HG02763 (cell line): ENCODE results near the gene AP2A2.

ENCODE experiments used
- ATAC-seq: cut with Tn5 transposase; IDR thresholded peaks from one replicate; pipeline ENCODE4 v1.9.1; 2021; ENCODE audit warnings: mild to moderate bottlenecking, moderate library complexity; ENCODE audit not compliant: unreplicated experiment

The AP2A2 gene

DNA sequence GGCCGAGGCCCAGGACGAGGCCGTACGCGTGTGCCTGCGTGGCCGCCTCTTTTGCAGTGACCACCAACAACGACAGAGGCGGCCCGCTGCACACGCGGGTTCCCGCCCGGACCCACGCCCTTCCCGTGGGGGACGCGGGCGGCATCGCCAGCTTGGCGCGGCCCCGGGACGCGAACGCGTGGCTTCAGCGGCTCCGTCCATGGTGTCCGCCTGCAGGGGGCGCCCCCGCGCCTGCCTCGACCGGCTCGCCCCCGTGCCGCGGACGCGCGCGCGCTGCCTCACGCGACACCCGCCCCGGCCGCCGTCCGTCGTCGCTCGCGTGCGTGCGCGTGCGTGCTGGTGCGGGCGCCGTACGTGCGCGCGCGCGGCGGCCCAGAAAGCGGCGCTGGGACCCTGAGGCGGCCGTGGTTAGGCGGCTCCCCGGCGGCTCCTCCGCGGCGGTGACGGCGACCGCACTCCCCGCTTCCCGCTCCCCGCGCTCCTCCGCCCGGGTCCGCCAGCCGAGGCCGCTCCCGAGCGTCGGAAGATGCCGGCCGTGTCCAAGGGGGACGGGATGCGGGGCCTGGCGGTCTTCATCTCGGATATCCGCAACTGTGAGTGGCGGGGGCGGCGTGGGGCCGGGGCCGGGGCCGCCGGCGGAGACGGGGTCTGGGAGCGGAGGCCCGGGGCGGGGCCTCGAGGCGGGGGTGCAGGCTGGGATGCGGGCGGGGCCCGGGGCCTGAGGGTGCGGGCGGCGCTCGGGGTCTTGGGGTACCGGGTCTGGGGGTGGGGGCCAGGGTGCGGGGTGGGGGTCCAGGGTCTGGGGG, at the start of gene AP2A2:
AP2A2 (plus strand) TSS at position 375 of the 806 bp plus-strand sequence; CDS start at position 527, 152 bp downstream.
- ATAC-seq: peak; percentile 66

DNA sequence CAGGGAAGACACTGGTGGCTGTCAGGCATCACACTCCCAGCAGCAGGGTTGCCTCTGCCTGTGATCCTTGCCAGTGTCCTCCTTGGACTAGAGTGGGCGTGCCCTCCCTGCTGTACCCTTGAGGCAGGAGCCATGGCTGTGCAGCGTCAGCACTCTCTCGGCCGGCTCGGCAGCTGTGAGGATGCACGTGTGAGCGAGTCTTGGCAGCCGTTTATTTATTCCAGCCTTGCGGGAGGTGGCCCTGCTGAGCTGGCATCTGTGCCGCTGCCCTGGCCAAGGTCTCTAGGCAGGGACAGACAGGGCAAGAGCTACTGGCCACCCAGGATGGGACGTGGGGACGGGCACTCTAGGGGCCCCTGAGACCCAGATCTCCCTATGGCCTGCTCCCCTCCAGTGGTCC, 49.1 kb upstream of the AP2A2 start:
- ATAC-seq: no peak

DNA sequence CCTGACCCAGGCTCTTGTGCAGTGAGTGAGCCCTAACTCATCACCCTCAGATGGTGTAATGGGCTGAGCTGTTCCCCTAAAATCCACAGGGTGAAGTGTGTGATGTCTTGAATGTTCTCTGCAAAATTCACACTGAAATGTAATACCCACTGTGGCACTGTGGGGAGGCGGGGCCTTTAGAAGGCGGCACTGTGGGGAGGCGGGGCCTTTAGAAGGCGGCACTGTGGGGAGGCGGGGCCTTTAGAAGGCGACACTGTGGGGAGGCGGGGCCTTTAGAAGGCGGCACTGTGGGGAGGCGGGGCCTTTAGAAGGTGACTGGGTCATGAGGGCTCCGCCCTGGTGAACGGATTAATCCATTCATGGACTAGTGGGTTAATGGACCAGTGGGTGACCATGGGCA, 48.1 kb upstream of the AP2A2 start:
- ATAC-seq: no peak

DNA sequence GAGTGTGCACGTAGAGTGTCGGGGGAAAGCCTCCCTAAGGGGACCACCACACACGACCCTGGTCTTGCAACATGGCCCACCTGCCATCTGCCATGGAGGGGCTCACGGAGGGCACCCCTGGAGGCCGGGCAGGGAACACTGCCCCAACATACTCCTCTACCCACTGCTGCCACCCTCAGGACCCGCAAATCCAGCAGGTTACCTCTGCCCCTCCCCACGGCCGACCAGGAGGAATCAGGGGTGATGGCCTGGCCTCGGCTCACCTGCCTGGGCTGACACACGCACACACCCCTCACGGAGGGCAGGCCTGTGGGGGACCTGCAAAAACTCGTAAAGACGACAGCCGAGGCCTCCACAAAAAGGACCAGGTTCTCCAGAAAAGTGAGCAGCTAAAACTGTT, 45.2 kb upstream of the AP2A2 start:
- ATAC-seq: no peak

DNA sequence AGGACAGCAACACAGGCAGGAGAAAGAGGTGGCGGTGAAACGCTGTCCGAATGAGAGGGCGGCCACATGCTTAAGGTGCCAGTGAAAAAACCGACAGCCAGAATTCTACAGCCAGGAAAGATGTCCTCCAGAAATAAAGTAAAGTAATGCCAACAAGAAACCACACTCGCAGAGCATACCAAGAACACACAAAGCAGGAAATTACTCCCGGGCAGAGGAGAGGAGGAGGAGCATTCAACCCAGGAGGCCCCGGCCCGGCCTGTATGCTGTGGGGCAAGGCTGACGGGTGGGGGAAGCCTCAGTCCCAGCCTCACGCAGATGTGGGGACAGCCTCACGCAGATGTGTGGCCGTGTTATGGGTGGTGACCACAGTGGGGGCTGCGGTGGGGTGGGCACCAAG, 43.1 kb upstream of the AP2A2 start:
- no peak for ATAC-seq

DNA sequence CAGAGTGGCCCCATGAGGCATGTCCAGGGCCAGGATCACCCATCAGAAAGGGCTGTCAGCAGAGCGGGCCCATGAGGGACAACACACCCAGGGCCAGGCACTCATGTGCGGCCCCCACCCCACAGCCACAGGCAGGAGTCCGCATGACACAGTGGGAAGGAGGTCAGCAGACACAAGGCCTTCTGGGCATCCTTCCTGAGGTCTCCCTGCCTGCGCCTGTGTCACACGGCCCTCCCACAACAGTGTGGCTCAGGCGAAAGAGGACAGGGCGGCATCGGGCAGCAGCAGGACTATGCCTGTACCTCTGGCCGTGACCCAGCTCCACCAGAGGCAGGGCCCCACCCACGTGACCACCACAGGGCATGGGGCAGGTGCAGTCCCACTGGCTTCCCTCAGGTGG, 42.1 kb upstream of the AP2A2 start:
- no peak for ATAC-seq

DNA sequence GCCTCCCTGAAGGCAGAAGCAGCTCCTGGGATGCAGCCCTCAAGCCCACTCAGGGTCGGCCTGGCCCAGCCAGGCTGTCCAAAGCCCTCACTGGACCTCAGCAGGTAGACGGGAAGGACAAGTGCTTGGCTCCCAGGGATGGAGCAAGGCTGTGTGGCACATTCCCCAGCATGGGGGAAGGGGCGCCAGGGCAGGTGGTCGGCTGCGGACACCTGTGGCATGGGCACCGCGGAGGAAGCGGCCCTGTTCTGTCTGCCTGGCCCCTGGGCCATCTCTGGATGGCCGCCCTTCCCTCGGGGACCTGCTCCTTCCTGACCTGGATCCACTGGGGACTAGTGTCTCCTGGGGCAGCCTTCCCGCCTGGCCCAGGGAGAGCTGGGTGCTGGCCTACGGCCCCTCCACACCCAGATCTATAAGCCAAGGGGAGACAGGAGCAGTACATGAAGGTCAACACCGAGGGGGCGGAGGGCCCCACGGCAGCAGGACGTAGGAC, 41.0 kb upstream of the AP2A2 start:
- no peak for ATAC-seq

DNA sequence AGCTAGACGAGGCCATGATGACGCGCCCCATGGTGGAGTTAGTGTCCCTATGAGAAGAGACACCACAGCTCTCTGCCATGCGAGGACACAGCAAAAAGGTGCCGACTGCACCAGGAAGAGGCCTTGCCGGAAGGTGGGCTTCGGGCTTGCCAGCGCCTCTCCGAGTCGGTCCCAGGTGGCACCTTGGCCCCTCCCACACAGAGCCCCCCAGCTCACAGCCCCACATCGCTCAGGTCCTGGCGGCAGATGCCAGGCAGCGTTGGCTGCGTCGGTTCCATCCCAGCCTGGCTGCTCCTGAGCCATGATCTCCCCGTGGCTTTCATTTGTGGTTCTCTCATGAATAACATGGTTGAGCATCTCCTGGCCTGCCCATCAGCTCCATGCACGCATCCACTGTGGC, 39.1 kb upstream of the AP2A2 start:
- no peak for ATAC-seq

DNA sequence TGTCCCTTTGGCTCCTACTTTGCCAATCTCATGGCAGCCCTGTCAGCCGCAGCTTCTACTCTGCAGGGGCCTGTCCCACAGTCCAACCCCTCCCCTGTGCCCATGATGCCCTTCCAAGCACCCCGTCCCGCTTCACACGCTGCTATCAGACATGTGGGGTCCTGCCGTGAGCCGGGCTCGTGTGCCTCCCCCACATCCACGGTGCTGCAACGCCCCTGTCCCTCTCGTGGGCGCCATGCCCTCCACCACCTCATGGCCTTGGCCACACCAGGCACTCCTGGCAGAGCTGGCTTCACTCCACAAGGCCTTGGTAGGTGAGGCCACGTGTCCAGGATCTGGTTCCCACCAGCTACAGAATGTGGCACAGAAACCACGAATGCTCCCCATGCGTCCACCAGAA, 38.1 kb upstream of the AP2A2 start:
- ATAC-seq: no peak

DNA sequence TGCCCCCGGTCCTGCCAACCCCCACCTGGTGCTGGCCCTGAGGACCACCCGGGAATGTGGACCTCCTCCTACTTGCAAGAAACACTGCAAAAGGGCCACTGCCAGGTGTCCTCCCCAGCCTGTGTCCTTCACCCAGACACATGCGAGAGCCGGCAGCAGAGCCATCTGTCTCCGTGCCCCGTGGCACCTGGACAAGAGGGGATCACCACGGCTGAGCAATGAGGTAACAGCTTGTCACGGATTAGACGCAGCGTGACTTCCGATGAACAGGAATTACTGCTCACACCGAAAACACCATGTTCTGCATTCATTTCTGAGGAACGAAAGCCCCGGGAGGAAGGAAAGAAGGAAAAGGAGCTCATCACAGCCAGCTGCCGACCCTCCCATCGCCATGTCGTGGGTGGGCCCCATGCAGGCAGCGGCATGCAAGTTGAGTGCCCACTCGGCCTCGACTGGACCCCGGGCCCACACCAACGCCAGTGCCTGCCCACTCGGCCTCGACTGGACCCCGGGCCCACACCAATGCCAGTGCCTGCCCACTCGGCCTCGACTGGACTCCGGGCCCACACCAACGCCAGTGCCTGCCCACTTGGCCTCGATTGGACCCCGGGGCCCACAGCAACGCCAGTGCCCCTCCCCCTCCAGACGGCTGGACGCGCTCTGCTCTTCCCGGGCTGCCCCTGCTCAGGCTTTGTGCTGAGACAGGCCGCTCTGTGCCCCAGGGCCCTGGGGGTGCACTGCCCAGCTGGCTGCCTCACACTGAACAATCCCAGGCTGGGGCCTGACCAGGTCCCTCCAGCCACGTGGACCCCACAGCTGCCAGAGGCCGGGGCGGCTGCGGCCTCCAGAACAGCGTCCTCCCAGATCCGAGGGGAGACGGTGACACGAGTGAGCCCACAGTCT, 37.1 kb upstream of the AP2A2 start:
- ATAC-seq: no peak

DNA sequence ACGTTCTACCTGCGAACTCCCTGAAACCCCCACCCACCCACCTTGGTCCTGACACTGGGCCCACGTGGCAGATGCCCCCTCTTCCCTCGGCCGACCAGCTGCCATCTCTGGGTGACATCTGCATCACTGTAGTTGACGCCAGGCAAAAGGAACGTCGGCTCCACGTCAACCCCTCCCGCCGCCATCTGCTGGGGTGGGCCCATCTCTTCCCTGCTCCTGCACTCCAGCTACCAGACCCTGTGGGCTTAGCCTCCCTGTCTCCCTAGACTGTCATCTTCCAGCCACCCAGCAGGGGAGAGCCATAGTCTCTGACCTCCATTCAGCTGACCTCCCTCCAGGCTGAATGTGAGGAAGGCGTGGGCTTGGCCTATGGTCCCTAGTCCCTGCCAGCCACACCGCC, 36.4 kb upstream of the AP2A2 start:
- no peak for ATAC-seq

DNA sequence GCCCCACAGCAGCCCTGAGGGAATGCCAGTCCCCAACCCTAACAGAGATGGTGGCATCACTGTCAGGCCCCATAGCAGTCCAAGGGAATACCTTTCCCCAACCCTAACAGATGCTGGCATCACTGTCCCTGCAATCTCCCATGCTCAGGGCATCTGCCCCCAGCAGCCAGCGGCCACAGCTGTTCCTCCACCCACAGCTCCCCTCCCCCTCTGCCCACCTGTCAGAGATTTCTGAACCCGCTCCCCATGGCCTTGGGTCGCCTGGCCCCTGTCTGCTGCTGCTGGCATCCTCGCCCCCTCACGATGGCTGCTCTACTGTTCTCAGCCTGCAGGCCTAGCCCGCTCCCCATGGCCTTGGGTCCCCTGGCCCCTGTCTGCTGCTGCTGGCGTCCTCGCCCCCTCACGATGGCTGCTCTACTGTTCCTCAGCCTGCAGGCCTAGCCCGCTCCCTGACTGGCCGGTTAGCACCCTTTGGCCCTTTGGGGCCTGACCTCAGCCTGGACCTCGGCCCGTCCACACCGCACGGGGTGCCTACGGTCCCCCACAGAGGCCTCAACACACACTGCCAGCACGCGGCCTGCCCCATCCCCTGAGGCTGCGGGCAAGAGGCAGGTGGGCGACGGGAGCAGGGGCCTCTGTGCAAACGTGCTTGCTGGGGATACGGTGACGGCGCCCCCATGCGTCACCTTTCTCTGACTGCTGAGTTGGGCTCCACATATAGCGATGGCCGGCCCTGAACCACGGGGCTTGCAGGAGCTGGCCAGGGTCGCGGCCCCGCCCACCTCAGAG, 35.8 kb upstream of the AP2A2 start:
- no peak for ATAC-seq

DNA sequence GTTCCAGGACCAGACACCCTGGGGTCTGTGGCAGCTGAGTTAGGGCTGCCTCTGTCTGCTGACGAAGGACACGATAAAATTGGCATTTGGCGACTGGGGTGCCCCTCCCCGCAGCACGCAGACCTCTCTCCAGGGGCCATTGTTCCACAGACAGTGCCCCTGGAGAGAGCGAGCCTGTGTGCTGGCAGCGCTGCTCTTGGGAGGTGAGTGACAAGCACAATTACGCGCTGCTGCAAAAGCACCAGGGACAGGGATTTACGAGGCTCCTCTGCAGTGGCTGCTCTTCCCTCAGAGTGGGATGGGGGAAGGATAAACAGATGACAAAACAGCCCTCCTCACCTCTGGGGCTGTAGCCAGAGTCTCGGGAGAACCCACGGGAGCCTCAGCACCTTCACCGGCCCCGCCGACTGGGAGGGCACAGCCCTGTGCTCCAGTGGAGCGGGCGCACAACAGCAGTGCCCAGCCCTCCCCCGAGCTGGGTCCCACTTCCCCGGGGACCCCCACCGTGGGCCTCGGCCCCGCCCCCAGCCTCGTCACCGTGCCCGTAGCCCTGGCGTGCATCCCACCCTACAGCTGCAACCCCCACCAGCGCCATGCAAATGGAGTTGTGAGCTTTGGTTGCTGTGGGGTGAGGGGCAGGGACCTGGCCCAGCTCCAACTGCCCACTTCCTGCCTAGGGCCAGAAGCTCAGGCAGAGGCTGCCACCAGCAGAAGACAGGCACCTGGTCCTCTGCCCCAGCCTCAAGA, 34.7 kb upstream of the AP2A2 start:
- no peak for ATAC-seq

DNA sequence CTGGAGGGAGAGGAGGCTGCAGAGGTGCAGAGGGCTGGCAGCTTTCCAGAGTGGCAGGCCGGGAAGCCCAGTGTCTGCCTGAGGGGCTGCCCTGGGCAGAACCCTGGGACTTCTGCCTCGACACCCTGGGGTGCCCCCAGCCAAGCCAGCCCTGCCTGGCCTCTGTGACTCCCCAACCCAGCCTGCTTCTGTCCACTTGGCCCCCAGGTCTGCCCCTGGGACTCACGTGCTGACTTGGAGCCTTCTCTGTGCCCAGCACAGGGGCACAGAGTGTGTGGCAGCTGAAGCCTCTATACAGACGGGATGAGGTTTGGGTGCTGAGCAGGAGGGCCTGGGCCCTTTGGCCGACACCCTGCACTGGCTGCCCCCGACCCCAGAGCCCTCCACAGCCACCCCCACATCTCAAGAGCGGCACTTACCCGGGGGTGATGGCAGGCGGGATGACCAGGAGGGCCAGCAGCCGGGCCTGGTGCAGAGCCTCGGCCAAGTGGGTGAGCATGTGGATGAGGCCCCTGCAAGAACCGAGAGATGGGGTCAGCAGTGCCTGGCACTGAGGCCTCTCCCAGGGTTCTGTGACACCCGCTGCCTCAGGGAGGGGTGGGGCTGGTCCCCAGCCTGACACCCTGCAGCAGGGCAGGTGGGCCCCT, 32.5 kb upstream of the AP2A2 start:
- ATAC-seq: no peak

DNA sequence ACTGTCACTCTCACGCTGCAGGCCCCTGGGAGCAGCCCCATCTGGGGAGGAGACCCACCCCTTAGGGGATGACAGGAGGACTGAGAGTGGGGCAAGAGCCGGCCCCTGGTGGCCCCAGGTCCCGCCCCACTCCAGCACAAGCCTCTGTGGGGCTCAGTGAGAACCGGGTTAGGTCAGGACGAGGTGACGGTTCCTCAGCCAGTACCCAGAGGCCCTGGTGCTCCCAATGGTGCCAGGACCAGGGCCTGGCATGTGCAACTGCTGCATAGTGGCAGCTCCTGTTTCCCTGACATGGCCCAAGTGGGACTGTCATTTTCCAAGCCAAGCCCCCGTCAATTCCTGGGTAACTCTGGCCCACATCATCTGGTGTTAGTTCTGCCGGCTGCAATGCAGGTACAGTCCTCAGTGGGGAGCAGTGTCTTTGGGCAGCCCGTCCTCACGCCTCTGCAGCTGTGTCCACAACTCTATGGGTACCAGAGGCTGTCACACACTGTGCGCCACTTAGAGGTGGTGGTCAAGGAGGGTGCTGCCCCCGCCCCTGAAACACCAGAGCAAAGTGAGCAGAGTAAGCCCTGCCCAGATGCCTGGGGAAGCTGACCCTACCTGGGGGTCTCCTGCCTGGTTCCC, 31.0 kb upstream of the AP2A2 start:
- no peak for ATAC-seq

DNA sequence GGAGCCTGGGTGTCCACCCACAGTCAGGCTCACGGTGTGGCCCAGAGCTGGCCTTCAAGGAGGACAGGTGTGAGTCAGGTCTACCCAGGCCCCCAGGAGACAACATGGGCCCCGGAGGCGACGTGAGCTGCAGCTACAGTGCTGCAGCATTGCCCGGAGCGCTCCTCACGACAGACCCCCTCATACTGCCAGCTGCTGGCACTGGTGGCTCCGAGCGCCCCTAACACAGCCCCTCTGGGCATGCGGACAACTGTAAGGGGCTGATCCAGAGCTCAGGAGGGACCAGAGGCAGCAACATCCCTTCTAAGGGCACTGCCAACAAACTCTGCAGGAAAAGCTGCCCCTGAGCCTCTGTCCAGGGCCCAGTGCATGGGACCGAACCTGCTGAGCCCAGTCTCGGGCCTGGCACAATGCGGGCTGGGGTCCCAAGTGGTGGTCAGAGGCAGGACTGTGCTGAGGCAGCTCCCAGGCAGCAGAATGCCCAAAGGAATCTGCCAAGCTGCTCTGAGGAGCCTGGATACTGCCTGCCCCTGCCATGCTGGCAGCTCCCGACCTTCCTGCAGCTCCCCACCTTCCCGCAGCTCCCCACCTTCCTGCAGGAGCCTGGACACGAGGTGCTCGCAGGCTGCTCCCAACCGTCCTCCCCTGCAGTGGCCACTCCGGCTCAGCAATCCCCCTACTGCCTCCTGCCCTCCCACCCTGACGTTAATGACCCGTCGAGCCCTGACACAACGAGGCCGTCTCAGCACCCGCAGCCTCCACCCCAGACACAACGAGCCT, 30.1 kb upstream of the AP2A2 start:
- ATAC-seq: no peak

DNA sequence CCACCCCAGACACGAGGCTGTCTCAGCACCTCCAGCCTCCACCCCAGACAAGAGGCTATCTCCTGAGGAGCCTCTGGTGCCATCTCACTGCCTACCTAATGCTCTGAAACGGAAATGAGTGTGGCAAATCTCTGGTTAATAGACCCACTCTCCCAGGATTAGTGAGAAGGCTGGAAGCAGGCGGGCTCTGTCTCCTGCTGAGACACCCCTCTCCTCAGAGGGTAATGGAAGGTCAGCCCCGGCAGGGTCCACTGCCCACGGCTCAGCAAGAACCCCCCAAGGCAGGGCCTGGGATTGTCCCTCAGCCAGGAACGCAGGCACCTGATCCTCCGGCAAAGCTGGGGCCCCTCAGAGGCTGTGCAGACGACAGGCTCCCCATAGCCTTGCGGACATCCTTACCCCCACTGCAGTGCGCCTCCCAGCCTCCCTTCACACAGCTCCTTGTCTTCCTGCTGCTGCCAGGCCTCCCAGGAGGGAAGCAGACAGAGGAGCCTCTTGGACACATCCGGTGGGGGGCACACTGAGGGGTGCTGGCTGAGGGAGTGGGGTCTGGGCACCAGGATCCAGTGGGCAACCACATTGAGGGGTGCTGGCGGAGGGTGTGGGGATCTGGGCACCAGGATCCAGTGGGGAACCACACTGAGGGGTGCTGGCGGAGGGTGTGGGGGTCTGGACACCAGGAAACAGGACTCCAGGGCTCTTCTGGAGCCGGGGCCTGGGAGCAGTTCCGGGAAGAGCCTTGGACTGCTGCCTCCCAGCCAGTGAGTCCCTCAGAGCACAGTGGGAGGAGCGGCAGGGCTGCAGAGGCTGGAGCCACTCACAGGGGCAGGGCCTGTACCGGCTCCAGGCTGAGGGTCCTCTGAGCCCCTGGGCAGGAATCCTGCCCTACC, 28.2 kb upstream of the AP2A2 start:
- ATAC-seq: no peak

DNA sequence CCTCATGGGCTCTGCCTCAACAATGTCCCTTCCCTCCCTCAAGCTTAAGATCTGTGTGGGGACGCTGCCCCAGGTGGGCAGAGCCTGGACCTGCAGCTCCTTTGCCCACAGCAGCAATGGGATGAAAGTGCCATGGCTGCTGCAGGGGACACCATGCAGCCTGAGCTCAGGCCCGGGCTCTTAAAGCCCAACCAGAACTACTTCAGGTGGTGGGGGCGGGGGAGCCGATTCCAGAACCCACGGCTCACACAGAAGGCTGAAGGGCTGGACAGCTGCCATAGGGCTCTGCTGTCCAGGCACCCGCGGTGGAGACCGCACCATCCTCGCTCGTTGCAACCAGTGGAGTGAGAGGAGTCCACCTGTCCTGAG, 27.5 kb upstream of the AP2A2 start:
- no peak for ATAC-seq
